ENCODE results near the gene WDR19. TPM values are rescaled to one million over a fixed set of nuclear protein-coding genes. Genes with fewer than 3 reads are reported as not detected.

Gene WDR19
- total RNA-seq, 1 experiment from 2014 or later: 16.0 TPM

GRCh38 chr4:39323821-39324220, 141.5 kb downstream of the WDR19 start:
- Histone ChIP-seq H3K36me3 (ENCODE audit: control insufficient read depth, insufficient read depth, low read length) (no peaks in the 10 kb centered on the region; the same call in 1 of the 2 replicates), H3K4me1 (ENCODE audit: control insufficient read depth, insufficient read depth, low read length) (no peaks in the 10 kb centered on the region; the same call in 1 of the 2 replicates), H3K27ac (ENCODE audit: low read length) (no peak overlapping the region), H3K9me3 (ENCODE audit: control insufficient read depth, insufficient read depth, low read depth, low read length) (no peaks in the 10 kb centered on the region), H3K4me3 (ENCODE audit: low read depth in 2 of 2, low read length in 2 of 2) (no peak overlapping the region), H3K27me3 (ENCODE audit: control insufficient read depth, insufficient read depth, low read length) (no peaks in the 10 kb centered on the region)
- in situ Hi-C loops (cut with HindIII; ENCODE audit: low pct_unique_long_range_greater_than_20kb, low sequenced_read_pairs): no loop called here
- intact Hi-C loops (cut with micrococcal nuclease; ENCODE audit: unreplicated experiment): no loop called here
- no peak for ATAC-seq
- ChIA-PET CTCF (no interaction called here), POLR2A (no interaction called here)
- TF ChIP-seq REST (IDR thresholded peaks at IDR 0.05; ENCODE audit: insufficient read depth in 1 of 2, low read depth in 2 of 2, low read length in 1 of 2) (no peak), POLR2AphosphoS5 (IDR thresholded peaks at IDR 0.05; ENCODE audit: low read depth, low read length) (no peak), CTCF (IDR thresholded peaks at IDR 0.05) (no peak), TCF7L2 (IDR thresholded peaks at IDR 0.05; ENCODE audit: low read depth, low read length) (no peak), SIN3A (IDR thresholded peaks at IDR 0.05; ENCODE audit: borderline replicate concordance, insufficient read depth, low read depth, low read length) (no peak)
- BruUV-seq (replicated peaks): no TSS peak
- no peak for DNase-seq (ENCODE audit: low read depth, low spot score)

- H3K36me3 ChIP-seq (ENCODE audit: control insufficient read depth, insufficient read depth, low read length): no peaks in the 10 kb centered on the region; the same call in 1 of the 2 replicates
- H3K4me1 ChIP-seq (ENCODE audit: control insufficient read depth, insufficient read depth, low read length): no peaks in the 10 kb centered on the region; the same call in 1 of the 2 replicates
- ChIA-PET CTCF (no interaction called here), POLR2A (no interaction called here)
- DNase-seq (ENCODE audit: low read depth, low spot score) (no peak), ATAC-seq (no peak)
- BruUV-seq (replicated peaks): no TSS peak
- in situ Hi-C loops (cut with HindIII; ENCODE audit: low pct_unique_long_range_greater_than_20kb, low sequenced_read_pairs) (no loop called here), intact Hi-C loops (cut with micrococcal nuclease; ENCODE audit: unreplicated experiment) (no loop called here)
- H3K27me3 ChIP-seq (ENCODE audit: control insufficient read depth, insufficient read depth, low read length): no peaks in the 10 kb centered on the region
- no peak overlapping the region for H3K4me3 ChIP-seq (ENCODE audit: low read depth in 2 of 2, low read length in 2 of 2)
- H3K9me3 ChIP-seq (ENCODE audit: control insufficient read depth, insufficient read depth, low read depth, low read length): no peaks in the 10 kb centered on the region
- H3K27ac ChIP-seq (ENCODE audit: low read length): no peak overlapping the region
- TF ChIP-seq SIN3A (IDR thresholded peaks at IDR 0.05; ENCODE audit: borderline replicate concordance, insufficient read depth, low read depth, low read length) (no peak), POLR2AphosphoS5 (IDR thresholded peaks at IDR 0.05; ENCODE audit: low read depth, low read length) (no peak), REST (IDR thresholded peaks at IDR 0.05; ENCODE audit: insufficient read depth in 1 of 2, low read depth in 2 of 2, low read length in 1 of 2) (no peak), TCF7L2 (IDR thresholded peaks at IDR 0.05; ENCODE audit: low read depth, low read length) (no peak), CTCF (IDR thresholded peaks at IDR 0.05) (no peak)
Observed at GRCh38 chr4:39324446-39324845, 142.1 kb downstream of the WDR19 start.
